GM12878 (cell line): ENCODE results near the gene RYR2. TPM values are rescaled to one million over a fixed set of nuclear protein-coding genes. Genes with fewer than 3 reads are reported as not detected.

ENCODE experiments used
- ATAC-seq: fragments of 200-7000 bp; cut with Tn5 transposase; 3 replicates; pipeline ENCODE4 v1.9.1; 2020; ENCODE audit warnings: mild to moderate bottlenecking, moderate library complexity
- BruUV-seq: library from RNA; stranded (reverse); fragments of 400-500 nt; replicated peaks from 2 replicates; lab custom pipeline; 2021; lab: Mats Ljungman, UMichigan
- CTCF ChIA-PET: fragments of 300-600 bp; sonication (Branson Sonifier 250); formaldehyde crosslinking; extraction: SDS; loops from one replicate; lab custom pipeline; 2021; ENCODE audit warnings: inconsistent platforms; lab: Yijun Ruan, JAX
- POLR2A ChIA-PET: fragments of 350-600 bp; formaldehyde crosslinking; extraction: SDS; loops from one replicate; lab custom pipeline; 2021; ENCODE audit warnings: inconsistent platforms; lab: Charles Lee
- RAD21 ChIA-PET: fragments of 300-600 bp; sonication (Branson Sonifier 250); formaldehyde crosslinking; loops from one replicate; lab custom pipeline; 2023; ENCODE audit warnings: antibody characterized with exemption; ENCODE audit not compliant: unreplicated experiment; lab: Charles Lee
- SMC1A ChIA-PET: fragments of 300-600 bp; sonication (Branson Sonifier 250); formaldehyde crosslinking; loops from one replicate; lab custom pipeline; 2023; ENCODE audit not compliant: unreplicated experiment, uncharacterized antibody; lab: Charles Lee
- DNase-seq: peaks from one replicate; pipeline ENCODE4 v3.0.0-alpha.2; 2011; ENCODE audit warnings: low read depth, low spot score
- FAIRE-seq: peaks from 3 replicates; lab custom pipeline; 2011; peaks lifted over from hg19 to GRCh38; lab: Jason Lieb, UNC
- H2AFZ ChIP-seq: 2 replicates; pipeline ENCODE4 v1.6.0; 2011; ENCODE audit warnings: low read depth, low read length, control low read depth; ENCODE audit not compliant: control insufficient read depth
- H3K27ac ChIP-seq: 2 replicates; pipeline ENCODE4 v1.5.1; 2011; ENCODE audit warnings: control low read depth; ENCODE audit not compliant: control insufficient read depth, insufficient read depth
- H3K27me3 ChIP-seq, 2 experiments: replicated peaks in 1 of 2; 2 replicates each; pipeline versions ENCODE4 v1.6.0 to v1.6.1; 2011; ENCODE audit warnings: low read length in 1 of 2; ENCODE audit not compliant: control insufficient read depth in 2 of 2, insufficient read depth in 2 of 2
- H3K36me3 ChIP-seq, 2 experiments: 2 replicates each; pipeline ENCODE4 v1.5.1; 2011; ENCODE audit warnings: low read length in 1 of 2; ENCODE audit not compliant: control insufficient read depth in 2 of 2, insufficient read depth in 2 of 2
- H3K4me1 ChIP-seq: 2 replicates; pipeline ENCODE4 v1.6.1; 2011; ENCODE audit warnings: mild to moderate bottlenecking, low read length, moderate library complexity, mixed read lengths; ENCODE audit not compliant: control insufficient read depth, insufficient read depth
- H3K4me2 ChIP-seq: 2 replicates; pipeline ENCODE4 v1.6.0; 2011; ENCODE audit warnings: control low read depth; ENCODE audit not compliant: control insufficient read depth, insufficient read depth
- H3K4me3 ChIP-seq: fragments of 200-600 bp; sonication (generic); 2 replicates; pipeline ENCODE4 v1.5.1; 2016
- H3K79me2 ChIP-seq: 2 replicates; pipeline ENCODE4 v1.6.0; 2011; ENCODE audit warnings: low read length; ENCODE audit not compliant: control insufficient read depth, insufficient read depth
- H3K9ac ChIP-seq: 2 replicates; pipeline ENCODE4 v1.8.0; 2011; ENCODE audit warnings: low read length, control low read depth, mixed read lengths; ENCODE audit not compliant: control insufficient read depth, insufficient read depth
- H3K9me3 ChIP-seq: replicated peaks from 3 replicates; pipeline ENCODE4 v1.5.1; 2011; ENCODE audit warnings: mild to moderate bottlenecking, low read length; ENCODE audit not compliant: control insufficient read depth, insufficient read depth
- H4K20me1 ChIP-seq: 2 replicates; pipeline ENCODE4 v1.6.0; 2011; ENCODE audit not compliant: control insufficient read depth, insufficient read depth
- BRCA1 ChIP-seq: IDR thresholded peaks from 2 replicates; pipeline ENCODE4 v1.6.1; 2011; ENCODE audit warnings: low read depth, low read length, improper control_type of control experiment
- CBX5 ChIP-seq: sonication (generic); IDR thresholded peaks from 2 replicates; pipeline ENCODE4 v1.6.1; 2016; ENCODE audit warnings: low read depth, moderate library complexity, mild to moderate bottlenecking, inconsistent platforms
- IKZF2 ChIP-seq, 2 experiments: fragments of 450-650 bp; IDR thresholded peaks; 2 replicates each; pipeline ENCODE4 v1.6.1; 2017; ENCODE audit warnings: mild to moderate bottlenecking in 2 of 2, moderate library complexity in 2 of 2
- MTA3 ChIP-seq: IDR thresholded peaks from 2 replicates; pipeline ENCODE4 v1.6.1; 2012; ENCODE audit warnings: low read length, inconsistent platforms, borderline replicate concordance
- PAX8 ChIP-seq: fragments of 450-650 bp; IDR thresholded peaks from 2 replicates; pipeline ENCODE4 v1.6.1; 2017; ENCODE audit warnings: mild to moderate bottlenecking, moderate library complexity
- POLR2AphosphoS2 ChIP-seq: IDR thresholded peaks from 2 replicates; pipeline ENCODE4 v1.6.1; 2011; ENCODE audit warnings: low read depth, mild to moderate bottlenecking, low read length, improper control_type of control experiment, moderate library complexity
- SP1 ChIP-seq: IDR thresholded peaks from one replicate; pipeline ENCODE4 v1.6.1; 2011; ENCODE audit warnings: low read depth, low read length
- WGBS: methylation state at CpG from one replicate; pipeline ENCODE4 v1.1.6; 2016; ENCODE audit warnings: low lambda C conversion rate; ENCODE audit not compliant: insufficient replicate concordance, insufficient coverage; ENCODE audit errors: missing lambda C conversion rate; 5-methylcytosine and 5-hydroxymethylcytosine counted together
- in situ Hi-C: fragments of 300-500 bp; cut with MboI; formaldehyde crosslinking; loops from 9 replicates; pipeline ENCODE4 v1.14.3; 2018; ENCODE audit warnings: mixed read lengths
- intact Hi-C: fragments of 100-400 bp; cut with micrococcal nuclease; formaldehyde crosslinking; loops from one replicate; pipeline ENCODE4 v1.14.2; 2022; ENCODE audit not compliant: unreplicated experiment
- polyA plus RNA-seq, 11 experiments: library from polyadenylated mRNA; depleted of rRNA in 4 of 11; unstranded in 6 of 11; stranded (reverse) in 5 of 11; fragments of >200 nt; fragmentation: Nextera tagmentation in 4 of 11; fragmentation: Illumina TruSeq in 1 of 11; extraction: Ambion mirVana in 4 of 11; extraction: Trizol in 1 of 11; gene quantifications; 1 replicate in 1 of 11; 2 replicates in 10 of 11; pipeline versions ENCODE4 v1.2.1 to v1.2.3, GENCODE V29; 2011 to 2016; ENCODE audit warnings: inconsistent platforms in 2 of 11, missing spikeins in 2 of 11, low read depth in 1 of 11
- total RNA-seq, 4 experiments: library from RNA; depleted of rRNA in 3 of 4; stranded (reverse); fragments of >200 nt in 3 of 4; fragmentation: Illumina TruSeq in 1 of 4; extraction: Trizol in 1 of 4; gene quantifications; 2 replicates each; pipeline versions ENCODE4 v1.2.1 to v1.2.3, GENCODE V29; 2013 to 2021
- TF ChIP-seq, protein P1 (sequence below): fragments of 450-650 bp; IDR thresholded peaks from 2 replicates; pipeline ENCODE4 v1.6.1; 2017; ENCODE audit warnings: mild to moderate bottlenecking, moderate library complexity
- TF ChIP-seq, protein P2 (sequence below): fragments of 450-650 bp; IDR thresholded peaks from 2 replicates; pipeline ENCODE4 v1.6.1; 2017; ENCODE audit warnings: low read depth, mild to moderate bottlenecking, moderate library complexity
- TF ChIP-seq, protein P3 (sequence below), 3 experiments: IDR thresholded peaks in 2 of 3; conservative IDR thresholded peaks in 1 of 3; 2 replicates each; pipeline ENCODE4 v1.5.1; 2011; ENCODE audit warnings: low read depth in 3 of 3, low read length in 3 of 3, mild to moderate bottlenecking in 3 of 3, control low read depth in 2 of 3, moderate library complexity in 2 of 3, inconsistent platforms in 1 of 3, mixed read lengths in 1 of 3; ENCODE audit not compliant: control insufficient read depth in 2 of 3, insufficient read depth in 1 of 3; ENCODE audit errors: extremely low read depth in 1 of 3
- TF ChIP-seq, protein P4 (sequence below): fragments of 450-650 bp; conservative IDR thresholded peaks from 2 replicates; pipeline ENCODE4 v1.6.1; 2017; ENCODE audit warnings: mild to moderate bottlenecking, moderate library complexity
- TF ChIP-seq, protein P5 (sequence below): fragments of 450-650 bp; IDR thresholded peaks from 2 replicates; pipeline ENCODE4 v1.6.1; 2016; ENCODE audit warnings: mild to moderate bottlenecking

The RYR2 gene
- total and polyA plus RNA-seq, 10 of the 15 experiments (the other 5 are each of a cell fraction or from before 2014, with no cell fraction given), result 0.01 to 0.04 TPM; not detected in 8

DNA sequence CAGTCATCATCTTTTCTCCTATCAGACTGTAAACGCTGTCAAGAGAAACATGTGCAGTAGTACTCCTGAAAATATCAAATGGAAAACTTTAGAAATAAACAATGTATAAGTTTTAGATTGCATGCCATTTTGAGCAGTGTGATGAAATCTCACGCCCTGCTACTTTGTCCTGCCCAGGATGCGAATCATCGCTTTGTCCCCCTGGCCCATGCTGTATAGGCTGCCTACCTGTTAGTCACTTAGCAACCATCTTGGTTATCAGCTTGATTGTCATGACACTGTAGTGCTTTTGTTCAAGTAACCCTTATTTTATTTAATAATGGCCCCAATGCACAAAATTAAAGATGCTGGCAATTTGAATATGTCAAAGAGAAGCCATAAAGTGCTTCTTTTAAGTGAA lies 485.8 kb downstream of the RYR2 start (continued):
- no peak for TF ChIP-seq SP1
- TF ChIP-seq, protein P1, sequence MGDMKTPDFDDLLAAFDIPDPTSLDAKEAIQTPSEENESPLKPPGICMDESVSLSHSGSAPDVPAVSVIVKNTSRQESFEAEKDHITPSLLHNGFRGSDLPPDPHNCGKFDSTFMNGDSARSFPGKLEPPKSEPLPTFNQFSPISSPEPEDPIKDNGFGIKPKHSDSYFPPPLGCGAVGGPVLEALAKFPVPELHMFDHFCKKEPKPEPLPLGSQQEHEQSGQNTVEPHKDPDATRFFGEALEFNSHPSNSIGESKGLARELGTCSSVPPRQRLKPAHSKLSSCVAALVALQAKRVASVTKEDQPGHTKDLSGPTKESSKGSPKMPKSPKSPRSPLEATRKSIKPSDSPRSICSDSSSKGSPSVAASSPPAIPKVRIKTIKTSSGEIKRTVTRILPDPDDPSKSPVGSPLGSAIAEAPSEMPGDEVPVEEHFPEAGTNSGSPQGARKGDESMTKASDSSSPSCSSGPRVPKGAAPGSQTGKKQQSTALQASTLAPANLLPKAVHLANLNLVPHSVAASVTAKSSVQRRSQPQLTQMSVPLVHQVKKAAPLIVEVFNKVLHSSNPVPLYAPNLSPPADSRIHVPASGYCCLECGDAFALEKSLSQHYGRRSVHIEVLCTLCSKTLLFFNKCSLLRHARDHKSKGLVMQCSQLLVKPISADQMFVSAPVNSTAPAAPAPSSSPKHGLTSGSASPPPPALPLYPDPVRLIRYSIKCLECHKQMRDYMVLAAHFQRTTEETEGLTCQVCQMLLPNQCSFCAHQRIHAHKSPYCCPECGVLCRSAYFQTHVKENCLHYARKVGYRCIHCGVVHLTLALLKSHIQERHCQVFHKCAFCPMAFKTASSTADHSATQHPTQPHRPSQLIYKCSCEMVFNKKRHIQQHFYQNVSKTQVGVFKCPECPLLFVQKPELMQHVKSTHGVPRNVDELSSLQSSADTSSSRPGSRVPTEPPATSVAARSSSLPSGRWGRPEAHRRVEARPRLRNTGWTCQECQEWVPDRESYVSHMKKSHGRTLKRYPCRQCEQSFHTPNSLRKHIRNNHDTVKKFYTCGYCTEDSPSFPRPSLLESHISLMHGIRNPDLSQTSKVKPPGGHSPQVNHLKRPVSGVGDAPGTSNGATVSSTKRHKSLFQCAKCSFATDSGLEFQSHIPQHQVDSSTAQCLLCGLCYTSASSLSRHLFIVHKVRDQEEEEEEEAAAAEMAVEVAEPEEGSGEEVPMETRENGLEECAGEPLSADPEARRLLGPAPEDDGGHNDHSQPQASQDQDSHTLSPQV, result no peak

DNA sequence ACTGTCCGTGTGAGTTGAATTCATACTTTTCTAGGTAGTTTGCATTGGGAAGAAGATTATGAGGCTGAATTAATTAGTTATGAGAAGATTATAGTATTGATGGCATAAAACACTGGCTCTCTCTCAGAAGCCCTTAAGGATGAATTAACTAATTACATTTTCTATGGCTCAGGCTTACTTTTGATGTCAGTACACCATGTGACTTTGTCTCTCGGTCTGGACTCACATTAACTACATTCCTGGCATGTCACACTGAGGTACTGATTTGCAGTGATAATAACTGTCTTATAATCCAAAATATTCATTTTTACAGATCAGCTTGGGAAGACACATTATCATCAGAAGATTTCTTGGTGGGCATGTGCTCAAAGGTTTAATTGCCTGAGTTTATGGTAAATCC lies 486.6 kb downstream of the RYR2 start:
- ATAC-seq (no peak), FAIRE-seq (no peak), DNase-seq (no peak)
- no peaks in the 10 kb centered on the region for H3K79me2 ChIP-seq
- no peak overlapping the region for H3K4me2 ChIP-seq
- no peaks in the 10 kb centered on the region for H3K36me3 ChIP-seq
- H2AFZ ChIP-seq, result no peak overlapping the region
- intact Hi-C loops (no loop called here), in situ Hi-C loops (no loop called here)
- SMC1A ChIA-PET, result no interaction called here
- RAD21 ChIA-PET, result no interaction called here
- POLR2A ChIA-PET, result no interaction called here
- no peaks in the 10 kb centered on the region for H4K20me1 ChIP-seq
- CTCF ChIA-PET, result no interaction called here
- H3K27me3 ChIP-seq, result no peaks in the 10 kb centered on the region
- no peaks in the 10 kb centered on the region for H3K9me3 ChIP-seq
- no peaks in the 10 kb centered on the region for H3K4me1 ChIP-seq
- no peak overlapping the region for H3K27ac ChIP-seq
- WGBS, result 0% methylated on average over 2 of the region's 2 CpGs
- no TSS peak for BruUV-seq
- H3K9ac ChIP-seq, result no peak overlapping the region
- H3K4me3 ChIP-seq, result no peak overlapping the region
- TF ChIP-seq MTA3 (no peak), POLR2AphosphoS2 (no peak), IKZF2 (IDR thresholded peaks at IDR 0.05) (no peak), CBX5 (no peak), PAX8 (no peak), BRCA1 (no peak)
- TF ChIP-seq, protein P2, sequence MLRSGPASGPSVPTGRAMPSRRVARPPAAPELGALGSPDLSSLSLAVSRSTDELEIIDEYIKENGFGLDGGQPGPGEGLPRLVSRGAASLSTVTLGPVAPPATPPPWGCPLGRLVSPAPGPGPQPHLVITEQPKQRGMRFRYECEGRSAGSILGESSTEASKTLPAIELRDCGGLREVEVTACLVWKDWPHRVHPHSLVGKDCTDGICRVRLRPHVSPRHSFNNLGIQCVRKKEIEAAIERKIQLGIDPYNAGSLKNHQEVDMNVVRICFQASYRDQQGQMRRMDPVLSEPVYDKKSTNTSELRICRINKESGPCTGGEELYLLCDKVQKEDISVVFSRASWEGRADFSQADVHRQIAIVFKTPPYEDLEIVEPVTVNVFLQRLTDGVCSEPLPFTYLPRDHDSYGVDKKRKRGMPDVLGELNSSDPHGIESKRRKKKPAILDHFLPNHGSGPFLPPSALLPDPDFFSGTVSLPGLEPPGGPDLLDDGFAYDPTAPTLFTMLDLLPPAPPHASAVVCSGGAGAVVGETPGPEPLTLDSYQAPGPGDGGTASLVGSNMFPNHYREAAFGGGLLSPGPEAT, result no peak
- TF ChIP-seq, protein P3, sequence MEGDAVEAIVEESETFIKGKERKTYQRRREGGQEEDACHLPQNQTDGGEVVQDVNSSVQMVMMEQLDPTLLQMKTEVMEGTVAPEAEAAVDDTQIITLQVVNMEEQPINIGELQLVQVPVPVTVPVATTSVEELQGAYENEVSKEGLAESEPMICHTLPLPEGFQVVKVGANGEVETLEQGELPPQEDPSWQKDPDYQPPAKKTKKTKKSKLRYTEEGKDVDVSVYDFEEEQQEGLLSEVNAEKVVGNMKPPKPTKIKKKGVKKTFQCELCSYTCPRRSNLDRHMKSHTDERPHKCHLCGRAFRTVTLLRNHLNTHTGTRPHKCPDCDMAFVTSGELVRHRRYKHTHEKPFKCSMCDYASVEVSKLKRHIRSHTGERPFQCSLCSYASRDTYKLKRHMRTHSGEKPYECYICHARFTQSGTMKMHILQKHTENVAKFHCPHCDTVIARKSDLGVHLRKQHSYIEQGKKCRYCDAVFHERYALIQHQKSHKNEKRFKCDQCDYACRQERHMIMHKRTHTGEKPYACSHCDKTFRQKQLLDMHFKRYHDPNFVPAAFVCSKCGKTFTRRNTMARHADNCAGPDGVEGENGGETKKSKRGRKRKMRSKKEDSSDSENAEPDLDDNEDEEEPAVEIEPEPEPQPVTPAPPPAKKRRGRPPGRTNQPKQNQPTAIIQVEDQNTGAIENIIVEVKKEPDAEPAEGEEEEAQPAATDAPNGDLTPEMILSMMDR (IDR thresholded peaks at IDR 0.05 in 2 of 3, conservative IDR thresholded peaks at IDR 0.05 in 1 of 3; ENCODE audit: control insufficient read depth in 2 of 3, extremely low read depth in 1 of 3, insufficient read depth in 1 of 3, low read depth in 3 of 3, low read length in 3 of 3), result no peak
- TF ChIP-seq, protein P4, sequence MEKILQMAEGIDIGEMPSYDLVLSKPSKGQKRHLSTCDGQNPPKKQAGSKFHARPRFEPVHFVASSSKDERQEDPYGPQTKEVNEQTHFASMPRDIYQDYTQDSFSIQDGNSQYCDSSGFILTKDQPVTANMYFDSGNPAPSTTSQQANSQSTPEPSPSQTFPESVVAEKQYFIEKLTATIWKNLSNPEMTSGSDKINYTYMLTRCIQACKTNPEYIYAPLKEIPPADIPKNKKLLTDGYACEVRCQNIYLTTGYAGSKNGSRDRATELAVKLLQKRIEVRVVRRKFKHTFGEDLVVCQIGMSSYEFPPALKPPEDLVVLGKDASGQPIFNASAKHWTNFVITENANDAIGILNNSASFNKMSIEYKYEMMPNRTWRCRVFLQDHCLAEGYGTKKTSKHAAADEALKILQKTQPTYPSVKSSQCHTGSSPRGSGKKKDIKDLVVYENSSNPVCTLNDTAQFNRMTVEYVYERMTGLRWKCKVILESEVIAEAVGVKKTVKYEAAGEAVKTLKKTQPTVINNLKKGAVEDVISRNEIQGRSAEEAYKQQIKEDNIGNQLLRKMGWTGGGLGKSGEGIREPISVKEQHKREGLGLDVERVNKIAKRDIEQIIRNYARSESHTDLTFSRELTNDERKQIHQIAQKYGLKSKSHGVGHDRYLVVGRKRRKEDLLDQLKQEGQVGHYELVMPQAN, result no peak
- TF ChIP-seq, protein P5, sequence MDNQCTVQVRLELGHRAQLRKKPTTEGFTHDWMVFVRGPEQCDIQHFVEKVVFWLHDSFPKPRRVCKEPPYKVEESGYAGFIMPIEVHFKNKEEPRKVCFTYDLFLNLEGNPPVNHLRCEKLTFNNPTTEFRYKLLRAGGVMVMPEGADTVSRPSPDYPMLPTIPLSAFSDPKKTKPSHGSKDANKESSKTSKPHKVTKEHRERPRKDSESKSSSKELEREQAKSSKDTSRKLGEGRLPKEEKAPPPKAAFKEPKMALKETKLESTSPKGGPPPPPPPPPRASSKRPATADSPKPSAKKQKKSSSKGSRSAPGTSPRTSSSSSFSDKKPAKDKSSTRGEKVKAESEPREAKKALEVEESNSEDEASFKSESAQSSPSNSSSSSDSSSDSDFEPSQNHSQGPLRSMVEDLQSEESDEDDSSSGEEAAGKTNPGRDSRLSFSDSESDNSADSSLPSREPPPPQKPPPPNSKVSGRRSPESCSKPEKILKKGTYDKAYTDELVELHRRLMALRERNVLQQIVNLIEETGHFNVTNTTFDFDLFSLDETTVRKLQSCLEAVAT, result no peak
